AG04449 (cell line): ENCODE results near the gene NHS.
A peak's percentile ranks its signal among the peaks of the same experiment; 100 is the strongest.

Source experiments
- CTCF ChIA-PET: fragments of 350-600 bp; formaldehyde crosslinking; extraction: SDS; loops from one replicate; lab custom pipeline; 2021; ENCODE audit warnings: antibody characterized with exemption; lab: Yijun Ruan, JAX
- POLR2A ChIA-PET: fragments of 400-600, 350-600 bp; formaldehyde crosslinking; extraction: SDS; loops from one replicate; lab custom pipeline; 2020; ENCODE audit warnings: antibody characterized with exemption, inconsistent platforms; lab: Yijun Ruan, JAX
- DNase-seq: peaks from one replicate; pipeline ENCODE4 v3.0.0-alpha.2; 2010; ENCODE audit warnings: low read depth, low spot score
- H3K4me3 ChIP-seq: 2 replicates; pipeline ENCODE4 v1.5.1; 2011; ENCODE audit warnings: low read depth, mild to moderate bottlenecking, control low read depth, low read length
- CTCF ChIP-seq: IDR thresholded peaks from one replicate; pipeline ENCODE4 v1.5.1; 2011; ENCODE audit warnings: mild to moderate bottlenecking, moderate library complexity, low read length, control low read depth, inconsistent platforms; ENCODE audit not compliant: insufficient read depth; ENCODE audit errors: missing control alignments

Gene NHS

DNA sequence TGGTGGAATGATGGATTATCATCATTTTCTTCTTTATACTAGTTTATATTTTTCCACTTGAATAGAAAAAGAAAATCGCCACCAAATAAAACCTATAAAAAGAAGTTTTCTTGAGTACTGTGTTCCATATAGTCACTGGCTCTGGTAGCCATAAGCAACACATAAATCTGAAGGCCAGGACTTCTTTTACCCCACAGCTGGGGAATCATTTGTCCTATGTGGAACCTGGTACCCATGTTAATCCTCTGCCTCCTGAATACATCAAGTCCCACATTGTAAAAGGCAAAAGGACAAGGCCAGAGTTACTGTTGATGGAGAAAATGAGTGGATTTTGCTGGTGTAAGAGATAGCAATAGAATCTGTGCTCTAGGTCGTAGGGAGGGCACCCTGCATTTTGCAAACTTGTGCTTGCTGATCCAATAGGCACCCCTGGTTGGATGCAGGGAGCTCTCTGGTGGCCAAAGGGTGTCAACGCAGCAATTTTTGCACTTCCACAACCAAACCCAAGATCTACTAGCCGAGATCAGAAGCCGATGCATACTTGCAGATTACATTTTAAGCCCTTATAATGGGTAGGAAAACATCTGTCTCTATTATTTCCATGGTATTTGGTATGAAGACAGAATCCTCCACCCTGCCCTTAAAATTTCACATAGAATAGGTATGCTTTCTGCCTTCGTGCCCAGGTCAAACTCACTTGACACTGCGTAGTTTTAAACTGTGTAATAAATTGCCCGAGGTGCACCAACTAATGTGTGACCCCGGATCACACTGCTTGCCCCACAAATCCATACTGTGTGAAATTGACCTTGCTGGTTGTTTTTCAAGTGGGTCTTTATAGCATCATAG, 216.1 kb downstream of the NHS start:
- TF ChIP-seq CTCF, result peak; percentile 73
- POLR2A ChIA-PET, result interaction anchor here (1.1 kb wide), 1 partner anchor 215 kb away, joined by 5 read pairs; no protein-coding TSS in a partner anchor
- peak overlapping the region; percentile 40 for H3K4me3 ChIP-seq
- DNase-seq, result no peak
- CTCF ChIA-PET, result interaction anchor here (0.7 to 2.5 kb wide), 14 partner anchors 10 to 470 kb away, joined by 3 to 22 read pairs (median 4); no protein-coding TSS in a partner anchor

DNA sequence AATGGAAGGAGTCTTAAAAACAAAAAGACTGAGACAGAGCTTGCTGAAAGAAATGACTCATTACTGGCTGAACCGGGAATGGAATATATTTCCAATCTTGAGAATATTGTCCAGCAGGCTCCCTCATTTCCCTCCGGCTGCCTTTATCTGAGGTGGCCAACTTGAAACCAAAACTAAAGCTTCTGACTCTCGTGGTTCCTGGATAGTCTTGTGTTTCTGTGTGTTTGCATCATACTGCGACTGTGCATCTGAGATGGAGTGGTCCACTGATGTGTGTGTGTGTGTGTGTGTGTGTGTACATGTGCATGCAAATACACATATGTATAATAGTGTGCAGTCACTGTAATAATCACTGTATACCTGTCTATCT, 216.7 kb downstream of the NHS start:
- peak overlapping the region; percentile 40 for H3K4me3 ChIP-seq
- POLR2A ChIA-PET, result interaction anchor here (1.1 kb wide), 1 partner anchor 216 kb away, joined by 5 read pairs; no protein-coding TSS in a partner anchor

DNA sequence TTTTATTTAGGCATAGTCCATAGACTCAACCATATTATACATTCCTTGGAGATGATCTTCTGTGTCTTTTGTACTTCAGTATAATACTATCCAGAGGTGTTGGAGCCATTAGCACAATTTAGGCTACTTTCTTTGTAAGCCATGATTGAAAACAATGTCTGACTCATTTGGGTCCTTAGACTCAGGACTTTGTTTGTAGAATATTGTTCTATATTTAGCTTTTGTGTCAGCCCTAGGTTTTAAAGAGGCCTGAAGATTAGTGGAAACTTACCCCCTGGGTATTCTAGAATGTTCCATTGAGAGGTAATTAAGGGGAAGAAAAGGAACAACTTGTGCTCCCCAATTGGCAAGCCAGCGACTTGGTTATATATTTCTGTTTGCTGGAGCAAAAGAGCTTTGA, 217.1 kb downstream of the NHS start:
- ChIA-PET POLR2A (interaction anchor here (1.1 kb wide), 1 partner anchor 216 kb away, joined by 5 read pairs; no protein-coding TSS in a partner anchor), CTCF (interaction anchor here (0.7 to 2.5 kb wide), 14 partner anchors 11 to 471 kb away, joined by 3 to 22 read pairs (median 4); no protein-coding TSS in a partner anchor)

More for the DNA sequence above, 216.7 kb downstream of the NHS start:
- CTCF ChIA-PET, result interaction anchor here (0.7 to 2.5 kb wide), 15 partner anchors 11 to 471 kb away, joined by 3 to 22 read pairs (median 4); no protein-coding TSS in a partner anchor
- no peak for DNase-seq
- TF ChIP-seq CTCF, result no peak

GRCh38 chrX:17594693-17595092, 219.7 kb downstream of the NHS start:
- ChIA-PET CTCF (interaction anchor here (1.0 kb wide), 1 partner anchor 8 kb away, joined by 3 read pairs; no protein-coding TSS in a partner anchor), POLR2A (no interaction called here)
- DNase-seq, result no peak
- TF ChIP-seq CTCF, result no peak
- no peak overlapping the region for H3K4me3 ChIP-seq

More for the DNA sequence above, 217.1 kb downstream of the NHS start:
- peak overlapping the region; percentile 40 for H3K4me3 ChIP-seq
- TF ChIP-seq CTCF, result no peak
- DNase-seq, result no peak

DNA sequence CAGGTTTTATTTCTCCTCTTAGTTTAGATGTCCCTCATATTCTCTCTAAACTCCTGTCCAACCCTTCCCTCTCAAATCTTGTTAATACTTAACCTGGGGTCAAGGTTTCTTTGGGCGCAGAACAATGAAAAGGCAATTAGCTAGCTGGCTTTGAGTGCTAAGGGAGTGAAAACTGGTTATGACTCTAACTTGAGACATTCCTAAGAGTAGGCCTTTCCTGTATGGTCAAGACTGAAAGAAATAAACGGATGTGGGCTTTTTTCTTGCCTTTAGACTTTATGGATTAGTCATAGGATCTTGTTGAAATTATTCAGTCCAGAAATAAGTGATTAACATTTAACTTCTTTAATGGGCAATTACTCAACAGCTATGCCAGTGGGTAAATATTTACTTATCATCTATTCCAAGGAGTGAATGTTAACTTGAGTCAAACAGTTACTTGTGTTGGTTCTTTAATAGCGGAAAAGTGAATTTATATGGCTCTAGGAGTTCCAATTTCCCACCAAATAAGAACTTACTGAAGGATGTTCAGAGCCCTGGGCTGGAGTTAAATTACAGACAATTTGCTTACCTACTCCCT, 220.5 kb downstream of the NHS start:
- ChIA-PET CTCF (interaction anchor here (1.0 kb wide), 1 partner anchor 9 kb away, joined by 3 read pairs; no protein-coding TSS in a partner anchor), POLR2A (interaction anchor here (0.6 kb wide), 1 partner anchor 41 kb away, joined by 3 read pairs; no protein-coding TSS in a partner anchor)
- H3K4me3 ChIP-seq, result no peak overlapping the region
- DNase-seq, result no peak
- TF ChIP-seq CTCF, result no peak
